Erythroblast (primary cell): Measurements from ENCODE around the gene SEPTIN8.

Source experiments
- GATA1 ChIP-seq: IDR thresholded peaks from 2 replicates; pipeline ENCODE4 v1.6.1; 2011; ENCODE audit warnings: low read depth, mild to moderate bottlenecking, control low read depth, low read length, moderate library complexity
- POLR2A ChIP-seq: IDR thresholded peaks from 2 replicates; pipeline ENCODE4 v1.6.1; 2011; ENCODE audit warnings: mild to moderate bottlenecking, low read length

DNA sequence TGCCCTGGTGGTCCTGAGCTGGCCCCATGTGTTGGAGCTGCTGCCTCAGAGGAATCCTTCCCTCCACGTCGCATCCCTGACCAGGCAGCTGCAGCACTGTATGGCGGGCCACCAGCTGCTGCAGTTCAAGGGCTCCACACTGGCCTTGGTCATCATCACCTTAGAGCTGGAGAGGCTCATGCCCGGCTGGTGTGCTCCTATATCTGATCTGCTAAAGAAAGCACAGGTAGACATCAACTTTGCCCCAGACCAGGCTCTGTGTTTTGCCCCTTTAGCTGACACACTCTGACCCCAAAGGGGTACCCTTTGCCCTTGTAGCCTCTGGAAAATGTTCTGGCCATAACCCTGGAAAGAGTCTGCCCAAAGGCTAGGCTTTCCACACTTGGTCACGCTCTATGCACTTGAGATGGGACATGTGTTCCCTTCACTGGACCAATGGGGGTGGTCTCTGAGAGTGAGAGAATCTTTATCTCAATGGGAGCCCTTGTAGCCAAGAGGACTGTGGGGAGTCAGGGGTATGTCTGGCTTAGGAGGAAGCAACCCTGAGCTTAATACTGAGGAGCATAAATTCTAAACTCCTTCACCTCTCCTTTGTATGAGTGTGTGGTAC is 25.0 kb downstream of the SEPTIN8 start:
- no peak for TF ChIP-seq POLR2A
- TF ChIP-seq GATA1 = no peak
